ENCODE data around the gene NFIB. TPM values are rescaled to one million over a fixed set of nuclear protein-coding genes. Genes with fewer than 3 reads are reported as not detected.

The NFIB gene
- total RNA-seq, 1 experiment from 2014 or later, result 14.3 TPM

GRCh38 chr9:14301583-14302021, 12.3 kb downstream of the NFIB start:
- Histone ChIP-seq H2AK5ac (ENCODE audit: insufficient read length, low read length) (no peak overlapping the region), H2BK12ac (ENCODE audit: insufficient read length, low read depth, low read length) (no peak overlapping the region), H3K4me2 (ENCODE audit: insufficient read depth, insufficient read length, low read length) (no peak overlapping the region), H3K79me1 (ENCODE audit: insufficient read depth, low read depth, low read length, poor library complexity, severe bottlenecking) (no peaks in the 10 kb centered on the region), H3K79me2 (ENCODE audit: insufficient read depth, low read length) (no peaks in the 10 kb centered on the region), H4K5ac (ENCODE audit: insufficient read length, low read depth, low read length) (no peak overlapping the region), H3K4me1 (ENCODE audit: insufficient read depth, low read length) (peaks cover 5% of the 10 kb centered on the region; the same call in 1 of the 2 replicates), H3T11ph (ENCODE audit: low read length) (no peak overlapping the region), H2BK20ac (ENCODE audit: low read depth, low read length, poor library complexity, severe bottlenecking) (no peak overlapping the region), H4K91ac (ENCODE audit: insufficient read length, low read depth, low read length) (no peak overlapping the region), H3K27ac (ENCODE audit: insufficient read length, low read depth, low read length) (no peak overlapping the region), H3K23me2 (ENCODE audit: insufficient read length, low read depth, low read length, poor library complexity, severe bottlenecking) (no peaks in the 10 kb centered on the region), H3K4ac (ENCODE audit: low read depth, low read length) (no peak overlapping the region), H3K18ac (ENCODE audit: insufficient read length, low read depth, low read length) (no peak overlapping the region), H3K56ac (ENCODE audit: insufficient read length, low read depth, low read length) (no peak overlapping the region), H3K9ac (ENCODE audit: extremely low read depth, insufficient read length, low read length) (no peak overlapping the region), H2BK5ac (ENCODE audit: insufficient read length, low read length) (no peak overlapping the region), H3K27me3 (ENCODE audit: insufficient read depth, low read length) (no peaks in the 10 kb centered on the region), H3K23ac (ENCODE audit: insufficient read length, low read depth, low read length) (no peak overlapping the region), H4K20me1 (ENCODE audit: control insufficient read depth, insufficient read depth, insufficient read length) (no peaks in the 10 kb centered on the region), H2AFZ (ENCODE audit: low read length) (no peak overlapping the region), H2BK15ac (ENCODE audit: low read depth, low read length) (no peak overlapping the region), H2BK120ac (ENCODE audit: low read depth, low read length, poor library complexity, severe bottlenecking) (no peak overlapping the region), H3K9me3 (ENCODE audit: control insufficient read depth, low read depth, low read length) (no peaks in the 10 kb centered on the region), H3K14ac (ENCODE audit: insufficient read depth, low read length) (no peak overlapping the region), H4K8ac (replicated peaks; ENCODE audit: insufficient read length, low read depth, low read length) (no peak overlapping the region)
- DNase-seq, result no peak
- peaks cover 0 to 11% (median 0%) of the 10 kb centered on the region in 3 experiments; a peak in 3 of 7 replicates for H3K36me3 Mint-ChIP-seq (ENCODE audit: insufficient read depth in 1 of 3, low read depth in 3 of 3)
- H3K4me1 Mint-ChIP-seq, result peaks cover 17 to 18% of the 10 kb centered on the region in 2 experiments
- H3K4me3 Mint-ChIP-seq, result no peak overlapping the region
- no peak overlapping the region for H3K27ac Mint-ChIP-seq
- H3K27me3 Mint-ChIP-seq (ENCODE audit: low read depth), result no peaks in the 10 kb centered on the region
- no CpG with 5 or more reads among the region's 1 CpG for WGBS (ENCODE audit: extremely low coverage, insufficient read length, low lambda C conversion rate)
- no peaks in the 10 kb centered on the region for H3K9me3 Mint-ChIP-seq
- TF ChIP-seq CTCF (conservative IDR thresholded peaks at IDR 0.05), result no peak

All from H9 (cell line).